ENCODE data around the gene DLG3. TPM values are rescaled to one million over a fixed set of nuclear protein-coding genes. Genes with fewer than 3 reads are reported as not detected.
"Not testable (repeated sequence)": the region's sequence is repeated elsewhere in the genome, so short reads cannot be mapped to it uniquely, and the experiment has no call there.

The DLG3 gene
- total RNA-seq, 2 experiments from 2014 or later = 18.4 to 27.8 TPM

DNA sequence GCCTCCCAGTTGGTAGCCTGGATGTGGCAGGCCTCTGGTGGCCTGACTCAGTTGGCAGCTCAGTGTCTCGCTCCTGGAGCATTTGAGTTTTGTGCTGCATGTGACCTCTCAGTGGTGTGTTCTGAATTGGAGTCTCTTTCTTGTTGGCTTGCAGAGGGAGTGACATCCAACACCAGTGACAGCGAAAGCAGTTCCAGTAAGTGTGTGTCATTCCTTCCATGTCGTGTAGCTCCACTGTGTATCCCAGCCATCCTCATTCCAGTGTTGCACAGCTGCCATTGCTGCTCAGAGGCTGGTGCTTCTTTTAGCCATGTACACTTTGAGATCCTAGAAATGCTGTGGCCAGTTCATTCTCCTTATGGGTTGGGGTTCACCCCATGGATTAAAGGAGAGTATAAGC, 52.4 kb downstream of the DLG3 start:
- POLR2A ChIA-PET = no interaction called here
- DNase-seq = no peak
- H3K9me3 Mint-ChIP-seq (ENCODE audit: low read depth) = no peaks in the 10 kb centered on the region
- no peak for ATAC-seq
- no peak overlapping the region for H3K4me3 Mint-ChIP-seq
- no peaks in the 10 kb centered on the region for H3K27me3 Mint-ChIP-seq
- H3K27ac Mint-ChIP-seq = no peak overlapping the region
- intact Hi-C loops (cut with DNase I, micrococcal nuclease) = no loop called here
- peaks cover 22% of the 10 kb centered on the region for H3K36me3 Mint-ChIP-seq (ENCODE audit: low read depth)
- peaks cover 6% of the 10 kb centered on the region for H3K4me1 Mint-ChIP-seq
- CTCF ChIA-PET = no interaction called here

DNA sequence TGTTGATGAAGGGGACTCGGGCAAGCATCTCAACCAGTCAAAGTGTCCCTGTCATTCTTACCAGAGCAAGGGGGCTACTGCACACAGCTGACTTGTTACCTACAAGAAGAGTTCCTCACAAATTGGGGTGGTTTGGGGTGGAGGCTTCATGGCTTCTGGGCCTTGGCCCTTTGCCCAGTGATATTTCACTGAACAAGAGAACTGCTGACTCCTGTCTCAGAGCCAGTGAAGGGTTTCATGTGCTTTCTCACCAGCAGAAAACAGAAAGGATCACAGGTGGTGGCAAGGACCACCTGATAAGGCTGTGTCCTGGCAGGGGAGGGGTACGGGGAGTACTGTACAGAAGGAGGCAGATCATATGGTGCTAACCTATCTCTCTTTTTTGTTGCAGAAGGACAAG, 53.5 kb downstream of the DLG3 start:
- ATAC-seq (no peak), DNase-seq (no peak)
- peaks cover 6% of the 10 kb centered on the region for H3K4me1 Mint-ChIP-seq
- H3K36me3 Mint-ChIP-seq (ENCODE audit: low read depth) = peaks cover 15% of the 10 kb centered on the region
- H3K27me3 Mint-ChIP-seq = no peaks in the 10 kb centered on the region
- CTCF ChIA-PET = no interaction called here
- no peak overlapping the region for H3K27ac Mint-ChIP-seq
- POLR2A ChIA-PET = no interaction called here
- H3K4me3 Mint-ChIP-seq = no peak overlapping the region
- H3K9me3 Mint-ChIP-seq (ENCODE audit: low read depth) = no peaks in the 10 kb centered on the region
- intact Hi-C loops (cut with DNase I, micrococcal nuclease) = no loop called here

DNA sequence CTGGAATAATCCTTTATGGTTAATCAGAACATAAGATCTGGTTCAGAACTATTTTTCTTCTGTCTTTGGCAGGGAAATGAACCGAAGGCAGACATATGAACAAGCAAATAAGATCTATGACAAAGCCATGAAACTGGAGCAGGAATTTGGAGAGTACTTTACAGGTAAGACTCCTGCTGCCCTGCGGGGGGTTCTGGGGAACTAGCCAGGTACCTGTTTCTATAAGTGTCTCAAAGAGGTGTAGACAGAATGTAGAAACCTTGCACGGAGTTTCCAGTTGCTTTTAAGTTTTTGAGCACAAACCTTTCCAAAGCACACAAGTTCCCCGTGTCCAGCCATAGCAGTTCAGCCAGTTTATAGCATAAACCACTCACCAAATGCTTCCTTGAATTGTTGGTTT, 56.2 kb downstream of the DLG3 start:
- no peak overlapping the region for H3K4me3 Mint-ChIP-seq

DNA sequence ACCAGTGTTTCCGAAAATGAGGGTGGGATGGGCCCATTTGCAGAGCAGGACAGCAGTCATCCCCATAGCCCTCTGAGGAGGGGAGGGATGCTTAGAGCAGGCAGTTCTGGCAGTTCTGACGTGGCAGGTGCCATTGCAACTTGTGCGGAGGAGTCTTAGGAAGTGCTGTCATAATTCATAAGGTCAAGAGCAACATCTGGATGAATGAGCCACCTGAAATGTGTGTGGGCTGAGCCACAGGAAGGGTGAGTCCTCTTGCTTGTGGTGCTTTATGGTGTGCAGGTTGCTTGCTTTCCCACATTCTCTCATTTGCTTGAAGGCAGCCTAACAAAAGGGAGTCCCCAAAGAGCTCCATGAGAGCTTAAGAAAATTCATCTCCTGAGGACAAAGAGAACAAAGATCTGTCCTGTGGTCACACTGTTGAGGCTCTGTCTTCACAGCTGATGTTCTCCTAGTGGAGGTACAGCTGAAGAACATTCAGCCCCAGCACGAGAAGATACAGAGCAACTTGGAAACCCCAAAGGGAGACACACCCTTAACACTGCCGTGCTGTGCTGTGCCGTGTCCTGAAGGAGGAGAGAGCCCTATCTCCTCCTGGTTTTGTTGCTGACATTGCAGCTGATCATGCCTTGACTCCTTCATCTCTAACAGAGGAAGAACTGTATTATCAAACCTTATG, 60.3 kb downstream of the DLG3 start:
- Mint-ChIP-seq H3K4me1 (peaks cover 34% of the 10 kb centered on the region), H3K27me3 (no peaks in the 10 kb centered on the region), H3K27ac (peak overlapping the region; percentile 72), H3K9me3 (ENCODE audit: low read depth) (no peaks in the 10 kb centered on the region), H3K36me3 (ENCODE audit: low read depth) (peaks cover 5% of the 10 kb centered on the region), H3K4me3 (no peak overlapping the region)
- DNase-seq = peak; percentile 64
- ATAC-seq = peak; percentile 87
- ChIA-PET CTCF (interaction anchor here (0.6 kb wide), 1 partner anchor 367 kb away, joined by 3 read pairs; no protein-coding TSS in a partner anchor), POLR2A (interaction anchor here (1.5 kb wide), 1 partner anchor 49 kb away, joined by 6 read pairs; no protein-coding TSS in a partner anchor)
- intact Hi-C loops (cut with DNase I, micrococcal nuclease) = loop anchor here in 1 of 2 experiments (10.0 kb wide), 1 partner anchor 50 kb away; no protein-coding TSS in a partner anchor

More for the DNA sequence above, 56.2 kb downstream of the DLG3 start:
- DNase-seq (no peak), ATAC-seq (no peak)
- H3K27ac Mint-ChIP-seq = no peak overlapping the region
- no peaks in the 10 kb centered on the region for H3K9me3 Mint-ChIP-seq (ENCODE audit: low read depth)
- H3K4me1 Mint-ChIP-seq = peaks cover 16% of the 10 kb centered on the region
- H3K27me3 Mint-ChIP-seq = no peaks in the 10 kb centered on the region
- peaks cover 9% of the 10 kb centered on the region for H3K36me3 Mint-ChIP-seq (ENCODE audit: low read depth)
- intact Hi-C loops (cut with DNase I, micrococcal nuclease) = loop anchor here in 1 of 2 experiments (10.0 kb wide), 1 partner anchor 46 kb away; no protein-coding TSS in a partner anchor
- ChIA-PET CTCF (no interaction called here), POLR2A (no interaction called here)

DNA sequence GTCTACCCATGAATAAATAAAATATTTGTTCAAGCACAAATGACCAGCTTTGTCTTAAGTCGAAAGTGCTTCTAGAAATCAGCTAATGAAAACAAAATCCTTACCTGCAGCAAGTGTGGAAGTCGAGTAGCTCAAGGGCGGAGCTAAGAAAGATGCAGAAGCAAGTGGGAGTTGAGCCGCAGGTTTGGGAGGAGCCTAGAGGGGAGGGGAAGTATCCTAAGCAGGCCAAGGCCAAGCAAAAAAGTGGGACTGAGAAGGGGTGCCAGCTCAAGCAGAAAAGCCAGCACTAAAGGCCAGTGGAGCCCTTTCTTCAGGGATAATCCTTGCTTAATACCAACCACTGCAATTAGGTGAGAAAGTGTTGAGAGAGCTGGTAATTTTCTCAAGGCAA, 60.8 kb downstream of the DLG3 start:
- POLR2A ChIA-PET = interaction anchor here (1.5 kb wide), 1 partner anchor 50 kb away, joined by 6 read pairs; no protein-coding TSS in a partner anchor
- DNase-seq = no peak

DNA sequence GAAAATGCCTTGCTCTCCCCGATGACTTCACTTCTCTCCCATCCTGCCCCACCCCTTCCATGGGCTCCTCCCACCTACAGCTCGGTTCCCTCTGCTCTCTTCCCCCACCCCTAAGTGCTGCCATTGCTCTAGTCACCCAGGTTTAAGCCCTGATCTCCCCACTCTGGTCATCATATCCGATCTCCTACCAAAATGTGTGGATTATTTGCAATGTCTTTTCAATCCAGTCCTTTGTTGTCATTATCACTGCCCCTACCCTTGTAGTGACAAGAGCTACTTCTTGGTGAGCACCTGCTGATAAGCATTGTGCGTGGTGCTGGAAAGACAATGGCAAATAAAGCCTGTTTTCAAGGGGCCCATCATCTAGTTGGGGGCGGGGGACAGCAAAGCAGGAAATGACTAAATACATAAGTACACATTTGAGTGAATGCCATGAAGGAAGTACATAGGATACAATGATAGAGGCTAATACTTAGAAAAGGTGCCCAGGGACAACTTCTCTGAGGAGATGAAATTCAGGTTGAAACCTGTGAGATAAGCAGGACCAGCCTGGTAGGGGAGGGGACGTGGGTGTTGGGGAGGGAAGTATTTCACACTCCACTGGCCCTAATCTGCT, 63.8 kb downstream of the DLG3 start:
- H3K36me3 Mint-ChIP-seq (ENCODE audit: low read depth) = no peaks in the 10 kb centered on the region
- H3K4me1 Mint-ChIP-seq = peaks cover 34% of the 10 kb centered on the region
- H3K27me3 Mint-ChIP-seq = no peaks in the 10 kb centered on the region
- intact Hi-C loops (cut with DNase I, micrococcal nuclease) = loop anchor here in 1 of 2 experiments (10.0 kb wide), 1 partner anchor 54 kb away; no protein-coding TSS in a partner anchor
- CTCF ChIA-PET = interaction anchor here (0.6 kb wide), 1 partner anchor 53 kb away, joined by 3 read pairs; no protein-coding TSS in a partner anchor
- H3K4me3 Mint-ChIP-seq = no peak overlapping the region
- peak overlapping the region; percentile 66 for H3K27ac Mint-ChIP-seq
- POLR2A ChIA-PET = no interaction called here
- H3K9me3 Mint-ChIP-seq (ENCODE audit: low read depth) = no peaks in the 10 kb centered on the region
- peak; percentile 60 for ATAC-seq
- peak; percentile 48 for DNase-seq

More for the DNA sequence above, 60.8 kb downstream of the DLG3 start:
- Mint-ChIP-seq H3K36me3 (ENCODE audit: low read depth) (peaks cover 4% of the 10 kb centered on the region), H3K27ac (no peak overlapping the region), H3K27me3 (no peaks in the 10 kb centered on the region), H3K4me1 (peaks cover 34% of the 10 kb centered on the region), H3K4me3 (no peak overlapping the region), H3K9me3 (ENCODE audit: low read depth) (no peaks in the 10 kb centered on the region)
- no peak for ATAC-seq
- intact Hi-C loops (cut with DNase I, micrococcal nuclease) = loop anchor here in 1 of 2 experiments (10.0 kb wide), 1 partner anchor 51 kb away; no protein-coding TSS in a partner anchor
- CTCF ChIA-PET = interaction anchor here (0.6 kb wide), 1 partner anchor 367 kb away, joined by 3 read pairs; no protein-coding TSS in a partner anchor

DNA sequence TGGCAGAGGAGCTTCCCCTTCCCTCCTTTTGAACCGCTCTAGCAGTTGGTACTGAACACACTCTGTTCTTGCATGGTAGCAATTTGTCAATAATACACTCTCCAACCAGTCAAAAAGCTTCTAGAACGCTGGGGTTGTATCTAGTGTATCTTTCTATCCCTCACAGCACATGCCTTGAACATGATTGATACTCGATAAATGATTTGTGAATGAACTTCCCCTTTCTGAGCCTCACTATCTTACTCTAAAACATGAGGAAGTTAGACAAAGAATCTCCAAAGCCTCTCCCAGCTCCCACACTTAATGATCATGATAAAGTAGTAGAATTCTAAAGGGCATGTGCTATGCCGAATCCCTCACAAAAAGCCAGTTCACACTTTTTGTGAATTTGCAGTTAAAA, 64.4 kb downstream of the DLG3 start:
- no peaks in the 10 kb centered on the region for H3K36me3 Mint-ChIP-seq (ENCODE audit: low read depth)
- CTCF ChIA-PET = interaction anchor here (0.6 kb wide), 1 partner anchor 363 kb away, joined by 4 read pairs; no protein-coding TSS in a partner anchor
- H3K27ac Mint-ChIP-seq = peak overlapping the region; percentile 42
- H3K27me3 Mint-ChIP-seq = no peaks in the 10 kb centered on the region
- intact Hi-C loops (cut with DNase I, micrococcal nuclease) = loop anchor here in 1 of 2 experiments (10.0 kb wide), 1 partner anchor 54 kb away; no protein-coding TSS in a partner anchor
- peaks cover 33% of the 10 kb centered on the region for H3K4me1 Mint-ChIP-seq
- DNase-seq = no peak
- no peaks in the 10 kb centered on the region for H3K9me3 Mint-ChIP-seq (ENCODE audit: low read depth)
- ATAC-seq = no peak
- POLR2A ChIA-PET = no interaction called here
- no peak overlapping the region for H3K4me3 Mint-ChIP-seq

DNA sequence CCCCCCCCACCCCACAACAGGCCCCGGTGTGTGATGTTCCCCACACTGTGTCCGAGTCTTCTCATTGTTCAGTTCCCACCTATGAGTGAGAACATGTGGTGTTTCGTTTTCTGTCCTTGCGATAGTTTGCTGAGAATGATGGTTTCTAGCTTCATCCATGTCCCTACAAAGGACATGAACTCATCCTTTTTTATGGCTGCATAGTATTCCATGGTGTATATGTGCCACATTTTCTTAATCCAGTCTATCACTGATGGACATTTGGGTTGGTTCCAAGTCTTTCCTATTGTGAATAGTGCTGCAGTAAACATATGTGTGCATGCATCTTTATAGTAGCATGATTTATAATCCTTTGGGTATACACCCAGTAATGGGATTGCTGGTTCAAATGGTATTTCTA, 70.6 kb downstream of the DLG3 start:
- peaks cover 11% of the 10 kb centered on the region for H3K27me3 Mint-ChIP-seq
- H3K4me3 Mint-ChIP-seq; H3K9me3 Mint-ChIP-seq (ENCODE audit: low read depth); ATAC-seq; H3K4me1 Mint-ChIP-seq; POLR2A ChIA-PET; DNase-seq; H3K27ac Mint-ChIP-seq; CTCF ChIA-PET; H3K36me3 Mint-ChIP-seq (ENCODE audit: low read depth); intact Hi-C loops (cut with DNase I, micrococcal nuclease): not testable (repeated sequence)

DNA sequence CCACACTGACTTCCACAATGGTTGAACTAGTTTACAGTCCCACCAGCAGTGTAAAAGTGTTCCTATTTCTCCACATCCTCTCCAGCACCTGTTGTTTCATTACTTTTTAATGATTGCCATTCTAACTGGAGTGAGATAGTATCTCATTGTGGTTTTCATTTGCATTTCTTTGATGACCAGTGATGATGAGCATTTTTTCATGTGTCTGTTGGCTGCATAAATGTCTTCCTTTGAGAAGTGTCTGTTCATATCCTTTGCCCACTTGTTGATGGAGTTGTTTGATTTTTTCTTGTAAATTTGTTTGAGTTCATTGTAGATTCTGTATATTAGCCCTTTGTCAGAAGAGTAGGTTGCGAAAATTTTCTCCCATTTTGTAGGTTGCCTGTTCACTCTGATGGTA, 71.1 kb downstream of the DLG3 start:
- not testable (repeated sequence) for H3K27ac Mint-ChIP-seq

DNA sequence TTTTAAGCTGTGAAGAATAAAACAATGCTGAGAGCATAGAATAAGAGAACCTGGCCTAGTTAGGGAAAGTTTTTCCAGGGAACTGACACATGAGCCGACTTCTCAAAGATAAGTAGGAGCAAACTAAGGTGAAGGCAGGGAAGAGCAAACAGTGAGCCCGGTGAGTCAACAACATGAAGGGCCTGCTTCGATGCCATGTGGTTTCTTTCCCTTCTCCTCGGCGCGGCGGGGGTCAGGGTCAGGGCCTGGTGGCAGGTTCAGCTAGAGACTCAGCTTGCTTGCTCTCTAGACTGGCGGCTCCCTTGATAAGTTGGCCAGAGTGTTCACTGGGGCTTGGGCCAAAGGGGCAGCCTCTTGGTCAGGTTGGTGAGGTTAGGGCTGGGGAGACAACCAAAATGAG, 81.1 kb downstream of the DLG3 start:
- DNase-seq (no peak), ATAC-seq (no peak)
- H3K4me1 Mint-ChIP-seq = peaks cover 5% of the 10 kb centered on the region
- H3K27me3 Mint-ChIP-seq = no peaks in the 10 kb centered on the region
- POLR2A ChIA-PET = no interaction called here
- H3K36me3 Mint-ChIP-seq (ENCODE audit: low read depth) = no peaks in the 10 kb centered on the region
- H3K9me3 Mint-ChIP-seq (ENCODE audit: low read depth) = no peaks in the 10 kb centered on the region
- CTCF ChIA-PET = no interaction called here
- no peak overlapping the region for H3K4me3 Mint-ChIP-seq
- intact Hi-C loops (cut with DNase I, micrococcal nuclease) = no loop called here
- H3K27ac Mint-ChIP-seq = no peak overlapping the region

More for the DNA sequence above, 71.1 kb downstream of the DLG3 start:
- intact Hi-C loops (cut with DNase I, micrococcal nuclease); H3K36me3 Mint-ChIP-seq (ENCODE audit: low read depth); ATAC-seq; H3K4me3 Mint-ChIP-seq; H3K9me3 Mint-ChIP-seq (ENCODE audit: low read depth); H3K4me1 Mint-ChIP-seq; POLR2A ChIA-PET; CTCF ChIA-PET; DNase-seq: not testable (repeated sequence)
- peaks cover 11% of the 10 kb centered on the region for H3K27me3 Mint-ChIP-seq

DNA sequence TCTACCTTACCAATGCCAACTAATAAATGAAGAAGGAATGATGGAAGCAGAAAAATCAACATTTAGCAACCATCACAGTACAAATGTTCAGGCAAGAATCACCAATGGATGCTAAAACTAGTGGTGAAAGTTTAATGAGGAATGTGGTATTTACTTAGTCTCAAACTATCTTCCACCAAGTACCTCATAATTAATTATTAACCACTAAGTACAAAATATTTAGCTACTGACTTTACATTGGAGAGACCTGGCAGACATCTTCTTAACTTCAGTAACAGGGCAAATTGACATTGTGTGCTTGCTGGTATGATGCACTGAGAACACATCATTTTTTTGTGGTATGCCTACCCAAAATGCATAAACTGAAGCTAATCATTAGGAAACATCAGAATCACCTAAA, 82.4 kb downstream of the DLG3 start:
- Mint-ChIP-seq H3K9me3 (ENCODE audit: low read depth) (no peaks in the 10 kb centered on the region), H3K36me3 (ENCODE audit: low read depth) (no peaks in the 10 kb centered on the region), H3K4me1 (peaks cover 5% of the 10 kb centered on the region), H3K27me3 (no peaks in the 10 kb centered on the region), H3K4me3 (no peak overlapping the region), H3K27ac (no peak overlapping the region)
- DNase-seq (no peak), ATAC-seq (no peak)
- POLR2A ChIA-PET = no interaction called here
- CTCF ChIA-PET = no interaction called here
- intact Hi-C loops (cut with DNase I, micrococcal nuclease) = no loop called here
